GM03348 (cell line): ENCODE measurements around the gene MAP2K3.
"Not testable (repeated sequence)": the region's sequence is repeated elsewhere in the genome, so short reads cannot be mapped to it uniquely, and the experiment has no call there.

Experiments used
- DNase-seq: peaks from one replicate; pipeline ENCODE4 v3.0.0; 2012; ENCODE audit warnings: low spot score

MAP2K3 gene

DNA sequence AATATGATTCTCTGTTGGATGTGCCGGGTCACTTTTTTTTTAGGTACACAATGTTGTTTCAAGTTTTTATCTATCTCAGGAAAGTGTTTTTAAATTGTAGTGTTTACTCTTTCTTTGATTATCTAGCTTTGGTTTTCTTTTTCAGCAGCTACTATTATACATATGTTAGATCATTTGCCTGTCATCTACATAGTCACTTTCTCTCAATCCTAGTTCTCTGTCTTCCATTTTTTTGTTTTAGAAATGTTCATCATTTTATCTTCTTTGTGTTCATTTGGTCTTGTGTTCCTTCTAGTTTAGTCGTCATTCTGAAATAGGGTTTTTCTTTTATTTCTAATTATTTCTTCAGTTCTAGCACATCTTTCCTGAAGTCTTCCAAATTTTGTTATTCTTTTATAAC, 44.3 kb downstream of the MAP2K3 start:
- DNase-seq = not testable (repeated sequence)

DNA sequence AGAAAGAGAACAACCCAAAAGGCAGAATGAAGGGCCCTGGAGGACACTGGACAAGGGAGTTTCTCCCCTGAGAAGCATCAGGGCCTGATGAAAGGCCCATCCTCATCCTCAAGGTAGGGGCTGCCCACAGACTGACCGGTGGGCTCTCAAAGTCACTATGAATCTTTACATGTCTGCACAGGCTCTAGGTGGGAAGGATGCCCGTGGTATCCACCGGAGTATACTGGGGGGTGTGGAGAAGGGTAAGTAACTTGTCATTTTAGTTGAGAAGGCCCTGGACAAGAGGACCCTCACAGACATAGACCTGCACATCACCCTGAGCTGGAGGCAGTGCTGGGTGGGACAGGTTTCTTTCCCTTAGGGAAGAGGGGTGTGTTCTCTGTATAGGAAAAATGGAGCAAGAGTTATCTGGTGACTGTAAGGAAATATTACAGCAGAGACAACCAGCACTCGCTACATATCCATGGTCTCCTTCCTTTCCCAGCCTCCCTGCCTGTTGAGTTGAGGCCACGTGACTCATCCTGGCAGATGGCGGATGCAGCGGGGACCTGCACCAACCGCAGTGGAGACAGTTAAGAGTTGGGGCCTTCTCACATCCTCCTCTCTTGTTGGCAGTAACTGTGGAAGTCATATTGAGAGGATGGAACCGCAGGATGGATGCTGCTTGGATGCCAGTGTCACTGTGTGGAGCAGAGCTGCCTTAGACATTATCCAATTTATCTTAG, 46.1 kb downstream of the MAP2K3 start:
- DNase-seq = no peak

- not testable (repeated sequence) for DNase-seq
Observed at GRCh38 chr17:21336541-21337294, 52.2 kb downstream of the MAP2K3 start.

DNA sequence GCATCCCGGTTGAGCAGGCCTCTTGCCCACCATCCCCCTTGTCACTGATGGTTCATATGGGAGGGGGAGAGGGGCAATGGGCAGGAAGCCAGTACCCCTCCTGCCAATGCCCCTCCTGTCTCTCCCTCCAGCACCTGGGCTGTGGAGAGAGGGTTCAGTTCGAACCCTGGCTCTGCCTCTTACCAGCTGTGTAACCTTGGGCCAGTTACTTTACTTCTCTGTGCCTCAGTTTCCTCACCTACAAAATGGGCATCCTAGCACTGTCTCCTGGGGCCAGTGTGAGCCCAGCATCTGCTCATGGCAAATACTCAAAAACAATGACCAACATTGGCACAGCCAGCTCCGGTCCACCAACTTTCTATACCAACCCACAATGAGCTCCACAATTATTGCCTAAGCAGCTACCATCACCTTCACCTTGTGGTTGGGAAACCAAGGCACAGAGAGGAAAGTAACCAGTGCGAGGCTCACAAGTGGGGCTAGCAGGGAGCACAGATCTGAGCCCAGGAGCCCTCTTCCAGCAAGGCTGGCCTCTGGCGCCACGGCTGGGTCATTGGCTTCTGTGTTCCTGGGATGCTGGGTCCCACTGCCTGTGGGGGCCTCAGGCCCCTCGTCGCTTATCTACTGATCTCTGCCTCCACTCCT, 53.6 kb downstream of the MAP2K3 start:
- not testable (repeated sequence) for DNase-seq

GRCh38 chr17:21339011-21339410, 54.5 kb downstream of the MAP2K3 start:
- no peak for DNase-seq

DNA sequence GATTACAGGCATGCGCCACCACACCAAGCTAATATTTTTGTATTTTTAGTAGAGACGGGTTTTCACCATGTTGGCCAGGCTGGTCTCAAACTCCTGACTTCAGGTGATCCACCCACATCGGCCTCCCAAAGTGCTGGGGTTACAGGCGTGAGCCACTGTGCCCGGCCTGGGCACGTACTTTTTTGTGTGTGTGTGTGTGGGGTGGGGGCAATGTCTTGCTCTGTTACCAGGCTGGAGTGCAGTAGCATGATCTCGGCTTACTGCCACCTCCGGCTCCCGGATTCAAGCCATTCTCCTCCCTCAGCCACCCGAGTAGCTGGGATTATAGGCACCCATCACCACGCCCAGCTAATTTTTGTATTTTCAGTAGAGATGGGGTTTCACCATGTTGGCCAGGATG, 55.1 kb downstream of the MAP2K3 start:
- DNase-seq = not testable (repeated sequence)

DNA sequence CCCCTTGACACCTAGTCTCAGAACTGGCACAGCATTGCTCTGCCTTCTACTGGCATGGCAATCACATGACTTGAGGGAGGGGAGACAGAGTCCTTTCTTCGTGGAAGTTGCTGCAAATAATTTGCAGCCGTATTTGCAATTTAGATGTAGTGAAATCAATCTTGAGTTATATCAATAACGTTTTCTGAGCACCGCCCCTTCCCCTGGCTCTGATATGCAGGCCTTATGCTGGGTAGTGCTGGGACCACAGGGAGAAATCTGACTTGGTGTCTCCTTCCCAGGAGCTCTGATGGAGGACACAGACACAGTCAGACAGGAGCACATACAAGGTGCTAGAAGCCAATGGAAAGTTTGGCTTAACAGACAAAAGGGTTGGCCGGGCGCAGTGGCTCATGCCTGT, 55.9 kb downstream of the MAP2K3 start:
- not testable (repeated sequence) for DNase-seq

DNA sequence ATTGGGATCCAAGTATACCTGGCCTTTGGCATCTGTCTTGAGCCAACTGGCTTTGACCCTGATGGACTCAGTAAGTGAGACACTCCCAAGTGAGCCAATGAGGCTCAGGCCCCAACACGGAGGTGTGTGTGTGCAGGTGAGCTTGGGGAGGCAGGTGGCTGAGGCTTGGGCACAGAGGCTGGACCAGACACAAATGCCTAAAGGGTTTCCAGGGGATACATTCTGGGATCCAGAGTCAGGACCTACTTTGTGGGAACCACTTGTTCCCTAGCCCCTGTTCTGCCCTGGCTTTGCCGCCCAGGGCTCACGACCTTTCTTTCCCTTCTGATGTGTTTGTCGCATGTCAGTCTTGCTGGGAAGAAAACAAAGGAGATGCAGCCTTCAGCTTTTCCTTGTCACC, 56.8 kb downstream of the MAP2K3 start:
- not testable (repeated sequence) for DNase-seq

- not testable (repeated sequence) for DNase-seq
Observed at GRCh38 chr17:21341925-21342540, 57.5 kb downstream of the MAP2K3 start.

GRCh38 chr17:21343061-21343949, 58.8 kb downstream of the MAP2K3 start:
- not testable (repeated sequence) for DNase-seq

GRCh38 chr17:21344801-21345200, 60.3 kb downstream of the MAP2K3 start:
- not testable (repeated sequence) for DNase-seq

GRCh38 chr17:21345236-21345635, 60.7 kb downstream of the MAP2K3 start:
- no peak for DNase-seq

GRCh38 chr17:21346107-21346506, 61.6 kb downstream of the MAP2K3 start:
- DNase-seq = not testable (repeated sequence)

- DNase-seq = not testable (repeated sequence)
Observed at GRCh38 chr17:21346651-21347250, 62.2 kb downstream of the MAP2K3 start.

DNA sequence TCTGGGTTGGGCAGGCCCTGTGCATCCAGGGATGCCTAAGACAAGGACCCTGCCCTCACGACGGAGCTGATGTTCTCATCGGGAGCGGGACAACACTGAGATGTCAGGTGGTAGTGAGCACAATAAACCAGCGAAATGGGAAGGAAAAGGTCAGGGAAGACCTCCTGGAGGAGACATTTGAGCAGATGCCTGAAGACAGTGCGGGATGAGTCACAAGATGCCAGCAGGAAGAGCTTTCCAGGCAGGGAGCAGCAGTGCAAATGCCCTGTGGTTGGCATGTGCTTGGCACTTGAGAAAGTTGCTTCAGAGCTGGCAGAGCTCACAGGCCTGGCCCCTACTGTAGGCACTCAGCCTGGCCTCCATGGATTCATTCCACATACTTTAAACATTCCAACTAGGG, 63.1 kb downstream of the MAP2K3 start:
- not testable (repeated sequence) for DNase-seq

- not testable (repeated sequence) for DNase-seq
Observed at GRCh38 chr17:21348081-21348925, 63.8 kb downstream of the MAP2K3 start.

- DNase-seq = not testable (repeated sequence)
Observed at GRCh38 chr17:21348926-21349261, 64.4 kb downstream of the MAP2K3 start.

DNA sequence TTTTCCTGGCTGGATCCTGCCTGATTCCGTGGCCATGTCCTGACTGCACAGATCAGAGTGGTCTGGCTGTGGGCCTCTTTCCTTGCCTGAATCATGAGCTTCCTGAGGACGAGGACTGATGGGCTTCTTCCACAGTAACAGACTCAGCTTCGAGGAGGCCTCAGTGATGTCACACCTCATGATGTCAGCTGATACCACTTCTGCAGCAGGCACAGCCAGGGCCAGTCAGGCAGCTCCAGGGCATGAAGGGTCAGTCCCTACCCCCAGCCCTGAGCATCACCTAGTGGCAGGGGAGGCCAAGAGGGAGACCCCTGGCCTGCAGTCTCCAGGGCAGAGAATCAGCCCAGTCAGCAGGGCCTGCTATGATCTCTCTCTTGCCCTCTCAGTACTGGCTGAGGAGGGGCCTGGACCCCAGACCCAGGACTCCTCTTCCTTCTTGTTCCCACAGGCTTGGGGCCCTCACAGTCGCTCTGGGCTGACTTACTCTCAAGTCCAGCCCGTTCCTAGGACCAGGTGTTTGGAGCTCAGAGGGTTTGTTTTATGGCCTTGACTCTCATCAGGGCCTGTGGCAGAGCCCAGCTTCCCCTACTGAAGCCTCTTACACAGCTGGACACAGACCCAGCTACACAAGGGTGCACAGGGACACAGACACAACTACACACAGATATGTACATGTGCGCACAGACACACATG, 65.0 kb downstream of the MAP2K3 start:
- DNase-seq = not testable (repeated sequence)

DNA sequence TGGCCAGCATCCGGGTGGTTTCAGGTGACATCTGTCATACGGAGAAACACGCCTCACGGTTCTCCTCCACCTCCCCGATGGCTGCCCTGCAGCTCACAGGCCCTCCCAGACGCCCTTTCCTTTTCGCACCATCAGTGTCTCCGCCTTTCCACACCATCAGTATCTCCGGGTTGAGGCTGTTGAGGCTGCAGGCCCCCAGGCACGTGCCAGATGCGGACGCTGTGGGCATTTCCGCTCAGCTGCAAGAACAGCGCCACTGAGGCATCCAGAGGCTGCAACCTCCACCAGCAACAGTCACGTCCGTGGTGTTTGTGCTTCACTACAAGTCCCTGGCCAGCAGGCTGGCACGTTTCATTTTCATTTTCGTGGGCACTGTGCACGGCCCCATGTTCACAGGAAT, 66.0 kb downstream of the MAP2K3 start:
- not testable (repeated sequence) for DNase-seq
